HG03342 (cell line): ENCODE data around the gene DST.

Source experiments
- ATAC-seq: cut with Tn5 transposase; IDR thresholded peaks from one replicate; pipeline ENCODE4 v1.9.1; 2021; ENCODE audit warnings: mild to moderate bottlenecking, moderate library complexity; ENCODE audit not compliant: unreplicated experiment

The DST gene

GRCh38 chr6:56445818-56446217 lies 196.9 kb downstream of the DST start:
- no peak for ATAC-seq

GRCh38 chr6:56444855-56445254 lies 197.8 kb downstream of the DST start:
- no peak for ATAC-seq

GRCh38 chr6:56440551-56440981 lies 202.1 kb downstream of the DST start:
- no peak for ATAC-seq

- ATAC-seq, result no peak
These were observed 205.4 kb downstream of the DST start for GRCh38 chr6:56437171-56437900.

DNA sequence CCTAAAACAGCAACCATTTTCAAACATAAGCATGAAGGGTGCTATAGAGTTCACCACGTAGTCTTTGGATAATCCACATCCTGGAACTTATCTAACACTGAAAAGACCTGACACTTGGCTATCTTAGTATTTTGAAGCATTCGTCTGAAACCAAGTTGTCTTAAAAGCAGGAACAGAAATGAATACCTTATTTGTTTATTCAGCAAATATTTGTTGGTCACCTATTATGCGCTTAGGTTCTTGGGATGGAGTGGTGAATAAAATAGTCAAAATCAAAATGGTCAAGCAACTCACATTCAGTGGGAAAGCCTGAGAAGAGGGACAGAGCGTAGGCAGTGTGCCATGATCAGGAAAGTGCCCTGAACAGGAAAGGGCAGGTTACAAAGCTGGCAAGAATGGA lies 206.9 kb downstream of the DST start:
- ATAC-seq, result no peak

DNA sequence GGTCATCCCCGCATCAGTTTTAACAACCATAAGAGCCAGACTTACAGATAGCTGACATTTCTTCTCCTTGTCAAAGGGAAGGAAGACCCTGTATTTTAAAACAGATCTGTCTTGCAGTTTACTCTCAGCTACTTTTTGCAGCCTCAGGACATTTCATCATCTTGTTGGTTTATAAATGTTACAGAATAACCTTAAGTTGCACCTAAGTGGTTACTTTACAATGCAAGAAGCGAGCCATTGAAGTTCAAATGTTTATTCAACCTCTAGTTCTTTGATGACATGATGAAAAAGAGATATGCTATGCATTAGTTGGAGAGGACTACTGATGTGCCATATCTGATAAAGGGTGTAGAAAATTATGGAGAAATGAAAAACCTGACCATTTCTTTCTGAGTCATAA lies 207.4 kb downstream of the DST start:
- no peak for ATAC-seq

GRCh38 chr6:56434606-56435005 lies 208.1 kb downstream of the DST start:
- no peak for ATAC-seq

DNA sequence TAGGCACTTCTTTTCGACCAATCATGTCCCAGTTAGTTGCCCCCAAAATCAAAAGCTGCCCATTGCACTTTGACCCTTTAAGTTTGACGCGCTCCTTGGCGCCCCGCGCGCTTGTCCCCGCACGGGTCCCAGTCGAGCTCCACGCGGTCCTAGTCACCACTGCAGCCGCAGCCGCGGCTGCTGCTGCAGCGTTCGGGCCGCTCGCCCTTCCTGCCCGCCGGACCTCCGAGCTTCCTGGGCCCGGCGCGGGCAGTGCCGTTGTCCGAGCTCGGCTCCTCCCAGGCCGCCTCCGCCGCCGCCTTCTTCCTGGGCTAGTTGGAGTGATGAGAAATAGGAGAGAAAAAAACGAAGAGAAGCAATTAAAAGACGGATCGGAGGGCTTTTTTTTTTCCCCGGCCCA lies 209.6 kb downstream of the DST start:
- no peak for ATAC-seq

- no peak for ATAC-seq
These were observed 210.5 kb downstream of the DST start for GRCh38 chr6:56432194-56432593.

DNA sequence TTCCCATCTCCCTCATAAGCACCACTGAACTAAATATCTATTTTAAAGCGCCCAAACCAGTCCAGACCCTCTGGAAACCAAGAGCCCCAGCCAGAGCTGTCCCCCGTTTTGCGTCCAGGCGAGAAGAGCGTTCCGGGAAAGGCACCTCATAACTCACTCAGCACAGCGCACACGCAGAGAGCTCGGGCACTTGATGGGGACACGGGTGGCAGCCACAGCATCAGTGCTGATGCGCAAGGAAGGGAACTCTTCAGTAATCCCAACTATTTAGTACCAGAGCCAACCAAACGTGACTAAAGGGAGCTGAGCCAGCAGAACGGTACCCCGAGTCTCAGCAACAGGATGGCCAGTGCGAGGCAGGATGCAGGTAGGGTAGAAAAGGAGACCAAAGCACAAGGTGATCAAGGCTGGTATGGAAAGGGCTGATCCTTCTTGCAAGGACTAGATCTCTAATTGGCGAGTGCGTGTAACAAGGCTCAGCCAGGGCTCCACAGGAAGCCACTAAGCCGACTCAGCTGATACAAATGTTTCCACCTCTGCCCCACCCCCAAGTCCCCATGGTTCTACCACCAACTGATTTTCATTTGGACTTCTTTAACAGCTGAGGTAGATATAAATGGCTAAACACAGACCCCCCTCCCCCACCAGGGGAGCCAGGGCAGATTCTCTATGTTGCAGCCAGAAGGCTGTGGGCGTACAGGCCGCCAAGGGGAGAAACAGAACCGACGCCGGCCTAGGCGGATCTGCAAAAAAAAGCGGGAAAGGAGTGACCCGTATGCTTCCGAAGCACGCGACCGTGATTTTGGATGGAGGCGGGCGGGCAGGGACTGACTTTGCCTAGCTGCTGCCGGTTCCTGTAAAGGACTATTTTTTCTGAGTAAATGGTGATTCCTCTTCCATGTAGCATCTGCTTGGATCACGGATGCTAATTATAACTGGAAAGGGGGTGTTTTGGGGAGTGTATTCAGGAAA lies 211.8 kb downstream of the DST start:
- no peak for ATAC-seq

- no peak for ATAC-seq
These were observed 218.1 kb downstream of the DST start for GRCh38 chr6:56424542-56425083.

DNA sequence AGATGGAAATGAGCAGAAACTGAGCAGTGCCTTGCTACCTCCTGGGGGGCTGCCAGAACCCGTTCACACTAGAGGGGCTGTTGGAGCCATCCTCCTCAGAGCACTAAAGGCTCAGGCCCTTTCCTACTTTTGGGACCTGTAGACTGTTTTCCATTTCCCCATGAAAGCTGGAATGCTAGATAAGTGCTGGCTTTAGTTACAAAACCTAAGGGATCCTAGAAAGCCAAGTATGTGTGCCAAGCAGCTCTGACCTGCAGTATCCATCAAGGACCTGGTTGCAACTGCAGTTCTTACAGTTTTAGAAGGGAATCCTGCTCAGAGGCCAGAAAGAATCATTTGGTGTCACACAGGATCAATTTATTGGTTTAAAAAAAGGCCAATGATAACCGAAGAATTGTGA lies 218.6 kb downstream of the DST start:
- ATAC-seq, result no peak

DNA sequence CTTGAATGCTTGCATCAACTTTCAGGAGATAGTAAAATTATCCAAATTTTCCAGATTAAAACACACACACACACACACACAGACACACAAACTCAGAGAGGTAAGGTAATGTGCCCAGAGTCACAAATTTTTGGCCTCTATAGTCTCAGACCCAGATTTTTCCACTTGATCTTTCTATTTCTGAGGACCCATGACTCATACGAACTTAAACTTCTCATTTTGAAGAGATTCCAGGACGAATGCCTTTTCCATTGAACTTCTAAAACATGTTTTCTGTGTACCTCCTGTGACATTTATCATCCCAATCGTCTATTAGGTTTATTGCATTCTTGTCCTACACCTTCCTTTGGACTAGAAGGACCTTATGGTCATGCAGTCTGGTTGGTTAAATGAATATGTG lies 222.4 kb downstream of the DST start:
- no peak for ATAC-seq

DNA sequence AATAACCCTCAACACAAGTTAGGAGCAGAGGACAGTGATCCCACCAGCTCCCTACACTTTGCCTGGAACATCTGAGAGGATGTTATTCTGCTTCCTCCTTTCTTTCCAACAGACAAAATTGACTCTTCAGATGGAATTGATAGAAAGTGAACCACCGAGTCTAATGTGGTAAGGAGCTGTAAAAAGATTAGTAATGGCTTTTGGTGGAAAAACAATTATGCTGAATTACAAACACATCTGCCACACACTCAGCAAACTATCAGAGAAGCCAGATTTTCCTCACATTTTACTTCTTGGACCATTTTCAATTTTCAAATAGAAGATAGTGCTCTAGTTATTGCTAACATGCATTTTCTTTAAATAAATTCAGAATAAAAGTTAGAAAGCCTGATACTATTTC lies 223.5 kb downstream of the DST start:
- ATAC-seq, result no peak

- no peak for ATAC-seq
These were observed 224.9 kb downstream of the DST start for GRCh38 chr6:56417823-56418222.

GRCh38 chr6:56416247-56416646 lies 226.4 kb downstream of the DST start:
- no peak for ATAC-seq

GRCh38 chr6:56408976-56409375 lies 233.7 kb downstream of the DST start:
- no peak for ATAC-seq
